DOHH2 (cell line): Measurements from ENCODE around the gene COA8.

Source experiments
- H3F3A ChIP-seq: fragments of 200-600 bp; sonication (generic), shearing (Covaris generic); 2 replicates; pipeline ENCODE4 v1.6.0; 2016; ENCODE audit warnings: antibody characterized with exemption, mild to moderate bottlenecking; ENCODE audit not compliant: control insufficient read depth, insufficient read depth
- H3K27ac ChIP-seq: fragments of 200-600 bp; sonication (generic); 2 replicates; pipeline ENCODE4 v1.5.1; 2014; ENCODE audit warnings: low read depth, mild to moderate bottlenecking, low read length, moderate library complexity
- H3K27me3 ChIP-seq: fragments of 200-600 bp; sonication (generic); 2 replicates; pipeline ENCODE4 v1.6.1; 2014; ENCODE audit warnings: mild to moderate bottlenecking, low read length, mixed read lengths; ENCODE audit not compliant: control insufficient read depth
- H3K36me3 ChIP-seq: fragments of 200-600 bp; sonication (generic); 2 replicates; pipeline ENCODE4 v1.6.1; 2014; ENCODE audit warnings: mild to moderate bottlenecking, low read length, moderate library complexity, mixed read lengths; ENCODE audit not compliant: control insufficient read depth
- H3K4me1 ChIP-seq: fragments of 200-600 bp; sonication (generic); 2 replicates; pipeline ENCODE4 v1.6.1; 2014; ENCODE audit warnings: mild to moderate bottlenecking, low read length, mixed read lengths; ENCODE audit not compliant: control insufficient read depth
- H3K4me2 ChIP-seq: fragments of 200-600 bp; sonication (generic); 2 replicates; pipeline ENCODE4 v1.6.0; 2014; ENCODE audit warnings: mild to moderate bottlenecking, low read length, moderate library complexity
- H3K4me3 ChIP-seq: fragments of 200-600 bp; sonication (generic); 2 replicates; pipeline ENCODE4 v1.5.1; 2014; ENCODE audit warnings: mild to moderate bottlenecking, low read length, mixed read lengths
- H3K79me2 ChIP-seq: fragments of 200-600 bp; sonication (generic); 2 replicates; pipeline ENCODE4 v1.6.1; 2014; ENCODE audit warnings: mild to moderate bottlenecking, low read length, mixed read lengths; ENCODE audit not compliant: control insufficient read depth
- H3K9me2 ChIP-seq: fragments of 200-600 bp; sonication (generic); replicated peaks from 2 replicates; pipeline ENCODE4 v1.6.1; 2014; ENCODE audit warnings: mild to moderate bottlenecking, low read length, mixed read lengths; ENCODE audit not compliant: control insufficient read depth
- H3K9me3 ChIP-seq: fragments of 200-600 bp; sonication (generic); 2 replicates; pipeline ENCODE4 v1.6.1; 2014; ENCODE audit warnings: antibody characterized with exemption, low read length, mixed read lengths; ENCODE audit not compliant: control insufficient read depth, insufficient read depth
- H4K20me1 ChIP-seq: fragments of 200-600 bp; sonication (generic); 2 replicates; pipeline ENCODE4 v1.6.0; 2014; ENCODE audit warnings: low read depth, mild to moderate bottlenecking, antibody characterized with exemption, low read length, moderate library complexity; ENCODE audit not compliant: control insufficient read depth, insufficient read depth
- EZH2phosphoT487 ChIP-seq: fragments of 200-600 bp; sonication (generic); IDR thresholded peaks from 2 replicates; pipeline ENCODE4 v1.6.1; 2017; ENCODE audit warnings: borderline replicate concordance, mild to moderate bottlenecking, antibody characterized with exemption, low read length, moderate library complexity, mixed read lengths
- TF ChIP-seq, protein P1 (sequence below): fragments of 200-600 bp; sonication (generic); IDR thresholded peaks from one replicate; pipeline ENCODE4 v1.5.1; 2014; ENCODE audit warnings: antibody characterized with exemption, mild to moderate bottlenecking, low read depth, low read length; ENCODE audit not compliant: poor library complexity, severe bottlenecking

COA8 gene

DNA sequence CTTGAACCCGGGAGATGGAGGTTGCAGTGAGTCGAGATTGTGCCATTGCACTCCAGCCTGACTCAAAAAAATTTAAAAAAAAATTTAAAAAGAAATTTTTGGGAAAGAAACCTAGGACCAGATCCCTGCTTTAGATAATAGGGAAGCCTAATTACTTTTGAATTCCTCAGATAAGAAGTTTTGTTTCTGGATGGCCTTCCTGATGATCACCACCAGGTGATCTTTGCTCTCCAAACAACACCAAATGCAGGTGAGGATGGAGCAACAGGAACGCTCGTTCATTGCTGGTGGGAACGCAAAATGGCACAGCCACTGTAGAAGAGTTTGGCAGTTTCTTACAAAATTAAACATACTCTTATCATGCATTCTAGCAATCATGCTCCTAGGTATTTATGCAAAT, 37.7 kb downstream of the COA8 start:
- Histone ChIP-seq H4K20me1 (no peaks in the 10 kb centered on the region), H3K36me3 (no peaks in the 10 kb centered on the region), H3K9me3 (no peaks in the 10 kb centered on the region), H3K4me1 (peaks cover 2% of the 10 kb centered on the region), H3K79me2 (no peaks in the 10 kb centered on the region), H3K27ac (no peak overlapping the region), H3K4me3 (no peak overlapping the region), H3K9me2 (no peaks in the 10 kb centered on the region), H3K27me3 (no peaks in the 10 kb centered on the region), H3K4me2 (no peak overlapping the region), H3F3A (no peaks in the 10 kb centered on the region)
- TF ChIP-seq, protein P1, sequence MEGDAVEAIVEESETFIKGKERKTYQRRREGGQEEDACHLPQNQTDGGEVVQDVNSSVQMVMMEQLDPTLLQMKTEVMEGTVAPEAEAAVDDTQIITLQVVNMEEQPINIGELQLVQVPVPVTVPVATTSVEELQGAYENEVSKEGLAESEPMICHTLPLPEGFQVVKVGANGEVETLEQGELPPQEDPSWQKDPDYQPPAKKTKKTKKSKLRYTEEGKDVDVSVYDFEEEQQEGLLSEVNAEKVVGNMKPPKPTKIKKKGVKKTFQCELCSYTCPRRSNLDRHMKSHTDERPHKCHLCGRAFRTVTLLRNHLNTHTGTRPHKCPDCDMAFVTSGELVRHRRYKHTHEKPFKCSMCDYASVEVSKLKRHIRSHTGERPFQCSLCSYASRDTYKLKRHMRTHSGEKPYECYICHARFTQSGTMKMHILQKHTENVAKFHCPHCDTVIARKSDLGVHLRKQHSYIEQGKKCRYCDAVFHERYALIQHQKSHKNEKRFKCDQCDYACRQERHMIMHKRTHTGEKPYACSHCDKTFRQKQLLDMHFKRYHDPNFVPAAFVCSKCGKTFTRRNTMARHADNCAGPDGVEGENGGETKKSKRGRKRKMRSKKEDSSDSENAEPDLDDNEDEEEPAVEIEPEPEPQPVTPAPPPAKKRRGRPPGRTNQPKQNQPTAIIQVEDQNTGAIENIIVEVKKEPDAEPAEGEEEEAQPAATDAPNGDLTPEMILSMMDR, result no peak
- no peak for TF ChIP-seq EZH2phosphoT487

DNA sequence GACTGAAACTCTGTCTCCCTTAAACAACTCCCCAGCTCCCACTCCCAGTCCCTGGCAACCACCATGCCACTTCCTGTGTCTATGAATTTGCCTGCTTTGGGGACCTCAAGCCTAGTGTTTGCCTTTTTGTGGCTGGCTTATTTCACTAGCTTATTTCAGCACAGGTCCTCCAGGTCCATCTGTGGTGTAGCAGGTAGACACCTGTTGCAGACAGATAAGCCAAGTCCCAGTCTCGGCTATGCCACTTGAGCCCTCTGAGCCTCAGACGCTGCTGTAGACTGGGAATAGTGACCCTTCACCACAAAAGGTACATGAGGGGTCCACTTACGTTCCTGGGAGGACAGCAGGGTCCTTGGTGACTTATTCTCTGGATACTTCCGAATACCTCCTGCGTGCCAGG, 41.9 kb downstream of the COA8 start:
- TF ChIP-seq, protein P1, result no peak
- no peak for TF ChIP-seq EZH2phosphoT487
- peaks cover 21% of the 10 kb centered on the region for H3K4me1 ChIP-seq

DNA sequence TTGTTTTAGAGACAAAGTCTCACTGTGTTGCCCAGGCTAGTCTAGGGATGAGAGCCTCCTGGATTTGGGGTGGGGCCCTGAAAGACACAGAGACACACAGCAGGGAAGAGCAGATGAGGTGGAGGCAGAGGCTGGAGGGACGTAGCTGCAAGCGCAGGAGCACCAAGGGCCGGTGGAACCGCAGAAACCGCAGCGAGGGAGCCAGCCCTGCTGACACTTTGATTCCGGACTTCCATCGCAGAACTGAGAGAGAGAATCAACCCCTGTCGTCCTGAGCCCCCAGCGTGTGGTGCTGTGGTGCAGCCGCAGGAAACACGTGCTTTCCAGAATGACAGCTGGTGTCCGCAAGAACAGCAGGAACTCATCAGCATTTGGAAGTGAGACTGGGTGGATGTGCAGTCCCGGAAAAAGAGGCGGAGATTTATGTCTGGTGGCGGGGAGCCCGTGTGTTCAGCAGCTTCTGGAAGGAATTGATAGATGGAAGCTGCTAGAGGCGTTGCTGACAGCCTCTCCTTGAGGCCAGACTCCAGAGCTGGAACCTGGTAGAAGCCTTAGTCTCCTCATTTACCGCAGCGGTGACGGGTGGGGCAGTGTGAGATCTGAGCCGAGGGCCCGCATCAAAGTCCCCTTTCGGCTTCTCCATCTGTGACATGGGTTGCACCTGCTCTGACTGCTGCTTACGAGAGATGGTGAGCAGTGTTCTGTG, 44.4 kb downstream of the COA8 start:
- Histone ChIP-seq H3K27me3 (peaks cover 13% of the 10 kb centered on the region), H3K4me3 (peak overlapping the region; percentile 55), H4K20me1 (no peaks in the 10 kb centered on the region), H3K9me3 (peaks cover 6% of the 10 kb centered on the region), H3K27ac (no peak overlapping the region), H3K36me3 (no peaks in the 10 kb centered on the region), H3K79me2 (no peaks in the 10 kb centered on the region), H3F3A (no peaks in the 10 kb centered on the region), H3K4me2 (peak overlapping the region; percentile 89), H3K9me2 (no peaks in the 10 kb centered on the region), H3K4me1 (peaks cover 21% of the 10 kb centered on the region)
- TF ChIP-seq, protein P1, result peak; percentile 55
- TF ChIP-seq EZH2phosphoT487, result no peak

More for the DNA sequence above, 41.9 kb downstream of the COA8 start:
- Histone ChIP-seq H3K79me2 (no peaks in the 10 kb centered on the region), H4K20me1 (no peaks in the 10 kb centered on the region), H3K4me3 (no peak overlapping the region), H3K9me2 (no peaks in the 10 kb centered on the region), H3K27me3 (peaks cover 13% of the 10 kb centered on the region), H3K36me3 (no peaks in the 10 kb centered on the region), H3K27ac (no peak overlapping the region), H3K9me3 (no peaks in the 10 kb centered on the region), H3F3A (no peaks in the 10 kb centered on the region), H3K4me2 (no peak overlapping the region)
